IPS-20b (cell line): ENCODE data around the gene RAB40C.

Experiments used
- H3K27ac ChIP-seq: one replicate; pipeline ENCODE4 v1.5.1; 2013; ENCODE audit warnings: low read length
- H3K27me3 ChIP-seq: 2 replicates; pipeline ENCODE4 v1.6.1; 2013; ENCODE audit warnings: mild to moderate bottlenecking, low read length, inconsistent platforms; ENCODE audit not compliant: insufficient read depth
- H3K36me3 ChIP-seq: 2 replicates; pipeline ENCODE4 v1.6.1; 2013; ENCODE audit warnings: low read depth, mild to moderate bottlenecking, inconsistent platforms, low read length, moderate library complexity; ENCODE audit not compliant: insufficient read depth
- H3K4me1 ChIP-seq: 2 replicates; pipeline ENCODE4 v1.6.1; 2013; ENCODE audit warnings: mild to moderate bottlenecking, control low read depth, inconsistent platforms, low read length, moderate library complexity; ENCODE audit not compliant: insufficient read depth
- H3K4me3 ChIP-seq: 2 replicates; pipeline ENCODE4 v1.5.1; 2013; ENCODE audit warnings: mild to moderate bottlenecking, low read length, inconsistent platforms
- H3K9ac ChIP-seq: 2 replicates; pipeline ENCODE4 v1.6.1; 2013; ENCODE audit warnings: low read depth, mild to moderate bottlenecking, inconsistent platforms, low read length, moderate library complexity
- H3K9me3 ChIP-seq: 2 replicates; pipeline ENCODE4 v1.6.1; 2013; ENCODE audit warnings: mild to moderate bottlenecking, low read depth, low read length, inconsistent platforms; ENCODE audit not compliant: insufficient read depth

The RAB40C gene

DNA sequence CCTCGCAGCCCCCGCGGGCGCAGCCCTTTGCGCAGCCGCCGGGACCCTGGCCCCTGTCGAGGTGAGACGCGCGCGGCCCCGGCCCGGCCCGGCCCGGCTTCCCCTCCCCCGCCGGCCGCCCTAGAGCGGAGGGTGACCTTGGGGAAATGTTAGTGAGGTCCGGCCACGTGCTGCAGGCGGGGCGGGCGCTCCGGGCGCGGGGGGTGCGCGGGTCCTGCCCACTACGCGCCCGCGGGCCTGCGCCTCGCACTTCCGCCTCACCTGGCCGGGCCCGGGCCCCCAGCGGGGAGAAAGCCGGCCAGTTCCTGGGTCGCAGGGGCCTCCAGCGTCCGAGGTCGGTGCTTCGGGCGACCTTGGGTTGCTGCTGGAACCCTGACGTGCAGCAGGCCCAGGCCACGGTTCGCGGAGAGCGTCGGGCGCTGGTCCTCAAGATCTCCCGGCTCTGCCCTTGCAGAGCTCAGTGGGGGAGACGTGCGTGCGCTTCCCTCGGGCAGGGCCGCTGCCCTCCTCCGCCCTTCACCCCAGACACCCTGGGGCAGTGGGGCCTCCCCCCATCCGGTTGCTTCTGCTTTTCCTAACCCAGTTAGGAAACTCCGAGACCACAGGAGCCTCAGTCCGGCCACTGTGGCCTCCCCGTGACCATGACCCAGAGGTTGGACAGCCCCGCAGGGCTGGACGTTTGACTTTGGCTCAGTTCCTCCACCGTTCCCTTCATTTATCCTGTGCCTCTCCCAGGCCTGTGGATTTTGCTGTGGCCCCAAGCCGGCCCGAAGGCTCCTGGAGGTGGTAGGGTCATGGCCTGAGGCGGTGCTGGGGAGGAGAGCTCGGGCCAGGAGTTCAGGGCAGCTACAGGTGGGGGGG, 52.6 kb downstream of the RAB40C start:
- Histone ChIP-seq H3K27ac (no peak overlapping the region), H3K36me3 (no peaks in the 10 kb centered on the region), H3K4me3 (peak overlapping the region; percentile 73), H3K9me3 (no peaks in the 10 kb centered on the region), H3K9ac (peak overlapping the region; percentile 69; the same call in 1 of the 2 replicates), H3K27me3 (peaks cover 9% of the 10 kb centered on the region), H3K4me1 (no peaks in the 10 kb centered on the region; the same call in 1 of the 2 replicates)

DNA sequence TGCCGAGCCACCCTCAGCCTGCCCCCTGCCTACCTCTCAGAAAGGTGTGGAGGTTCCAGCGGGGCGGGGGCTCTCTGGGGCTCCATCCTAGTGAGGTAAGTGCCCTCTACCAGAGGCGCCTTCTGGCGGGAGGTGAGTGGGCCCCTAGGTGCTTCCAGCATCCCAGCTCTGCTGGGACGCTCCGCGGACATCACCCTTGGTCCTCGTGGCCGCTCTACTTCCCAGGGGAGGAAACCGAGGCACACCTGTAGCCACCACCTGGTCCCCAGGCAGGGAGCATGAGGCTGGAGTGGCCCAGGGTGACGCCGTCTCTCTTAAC, 53.1 kb downstream of the RAB40C start:
- H3K4me1 ChIP-seq, result no peaks in the 10 kb centered on the region; the same call in 1 of the 2 replicates
- peak overlapping the region; percentile 69; the same call in 1 of the 2 replicates for H3K9ac ChIP-seq
- H3K27ac ChIP-seq, result no peak overlapping the region
- peaks cover 9% of the 10 kb centered on the region for H3K27me3 ChIP-seq
- H3K36me3 ChIP-seq, result no peaks in the 10 kb centered on the region
- peak overlapping the region; percentile 73; the same call in 1 of the 2 replicates for H3K4me3 ChIP-seq
- no peaks in the 10 kb centered on the region for H3K9me3 ChIP-seq

DNA sequence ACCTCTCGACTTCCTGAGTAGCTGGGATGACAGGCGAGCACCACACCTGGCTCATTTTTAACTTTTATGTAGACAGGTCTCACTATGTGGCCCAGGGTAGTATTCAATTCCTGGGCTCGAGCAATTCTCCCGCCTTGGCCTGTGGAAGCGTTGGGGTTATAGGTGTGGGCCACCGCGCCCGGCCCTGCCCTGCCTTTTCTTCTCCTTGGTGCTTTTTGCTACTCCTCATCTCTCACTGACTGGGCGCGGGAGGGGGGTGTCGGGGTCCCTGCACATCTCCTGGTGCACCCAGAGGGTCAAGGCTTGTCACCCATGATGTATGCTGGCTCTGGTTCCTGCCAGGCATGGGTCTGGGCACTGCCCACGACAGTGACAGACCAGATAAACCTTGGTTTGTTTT, 54.7 kb downstream of the RAB40C start:
- Histone ChIP-seq H3K4me3 (no peak overlapping the region), H3K27me3 (peaks cover 9% of the 10 kb centered on the region), H3K4me1 (no peaks in the 10 kb centered on the region; the same call in 1 of the 2 replicates), H3K36me3 (no peaks in the 10 kb centered on the region), H3K27ac (no peak overlapping the region), H3K9me3 (no peaks in the 10 kb centered on the region), H3K9ac (no peak overlapping the region)

DNA sequence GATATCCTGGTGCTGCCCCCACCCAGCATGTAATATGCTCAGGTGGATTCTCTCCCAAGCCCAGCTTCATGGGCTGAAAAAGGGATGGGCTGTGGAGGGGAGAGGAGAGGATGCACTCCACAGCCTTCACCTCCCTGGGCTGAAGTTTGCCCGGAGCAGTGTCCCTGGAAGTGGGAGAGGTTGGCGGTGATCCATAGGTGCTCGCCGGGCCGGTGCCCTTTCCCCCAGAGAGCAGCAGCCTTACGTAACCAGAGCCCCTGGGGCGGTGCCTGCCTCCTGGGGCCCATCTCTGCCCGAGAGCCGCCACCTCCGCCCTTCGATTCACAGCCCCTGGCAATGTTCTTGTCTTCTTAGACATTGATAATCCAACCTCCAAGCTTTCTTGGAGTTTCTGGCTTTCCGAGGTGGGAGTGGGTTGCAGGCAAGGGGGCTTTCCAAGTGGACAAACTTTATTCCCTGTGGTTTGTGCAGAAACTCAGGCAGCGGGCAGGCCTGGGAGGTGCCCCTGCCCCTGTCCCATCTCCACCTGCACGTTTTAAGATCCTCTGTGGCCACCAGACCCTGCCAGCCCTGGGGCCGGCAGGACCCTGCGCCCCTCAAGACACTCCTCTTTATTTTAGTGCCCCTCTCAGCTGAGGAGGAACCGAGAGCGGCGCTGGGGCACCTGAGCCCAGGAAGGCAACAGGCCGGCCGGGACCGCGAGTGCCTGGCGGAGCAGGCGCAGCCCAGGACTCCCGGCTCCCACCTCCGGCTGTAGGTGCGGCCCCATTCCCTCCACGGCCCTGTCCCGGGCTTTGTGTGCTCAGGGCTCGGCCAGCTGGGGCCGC, 56.2 kb downstream of the RAB40C start:
- H3K4me3 ChIP-seq, result no peak overlapping the region
- peaks cover 9% of the 10 kb centered on the region for H3K27me3 ChIP-seq
- H3K4me1 ChIP-seq, result peaks cover 3% of the 10 kb centered on the region; the same call in 1 of the 2 replicates
- H3K9me3 ChIP-seq, result no peaks in the 10 kb centered on the region
- no peak overlapping the region for H3K9ac ChIP-seq
- H3K36me3 ChIP-seq, result no peaks in the 10 kb centered on the region
- no peak overlapping the region for H3K27ac ChIP-seq

DNA sequence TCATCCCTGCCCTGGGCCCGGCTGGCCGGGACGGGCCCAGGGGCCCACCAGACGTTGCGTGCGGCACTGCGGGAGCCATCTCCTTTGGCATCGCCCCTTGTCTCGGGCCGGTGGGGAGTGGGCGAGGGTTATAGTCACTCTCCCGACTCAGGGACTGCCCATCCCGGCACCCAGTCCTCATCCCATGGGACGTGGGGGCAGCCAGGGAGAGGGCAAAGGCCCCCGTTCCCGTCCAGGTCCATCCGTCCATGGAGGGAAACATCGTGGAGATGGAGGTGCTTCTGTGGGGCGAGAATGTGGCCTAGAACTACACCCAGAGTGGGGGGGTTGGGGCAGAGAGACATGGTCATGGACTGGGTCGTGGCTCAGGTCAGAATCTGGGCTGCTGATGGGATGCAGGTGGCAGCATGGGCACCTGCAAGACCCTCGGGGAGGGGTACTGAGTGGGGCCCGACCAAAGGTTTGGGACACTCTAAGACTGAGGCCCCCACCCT, 56.9 kb downstream of the RAB40C start:
- H3K9ac ChIP-seq, result no peak overlapping the region
- H3K36me3 ChIP-seq, result no peaks in the 10 kb centered on the region
- no peaks in the 10 kb centered on the region for H3K9me3 ChIP-seq
- H3K4me1 ChIP-seq, result peaks cover 3% of the 10 kb centered on the region; the same call in 1 of the 2 replicates
- H3K4me3 ChIP-seq, result no peak overlapping the region
- H3K27me3 ChIP-seq, result peaks cover 9% of the 10 kb centered on the region
- H3K27ac ChIP-seq, result no peak overlapping the region

DNA sequence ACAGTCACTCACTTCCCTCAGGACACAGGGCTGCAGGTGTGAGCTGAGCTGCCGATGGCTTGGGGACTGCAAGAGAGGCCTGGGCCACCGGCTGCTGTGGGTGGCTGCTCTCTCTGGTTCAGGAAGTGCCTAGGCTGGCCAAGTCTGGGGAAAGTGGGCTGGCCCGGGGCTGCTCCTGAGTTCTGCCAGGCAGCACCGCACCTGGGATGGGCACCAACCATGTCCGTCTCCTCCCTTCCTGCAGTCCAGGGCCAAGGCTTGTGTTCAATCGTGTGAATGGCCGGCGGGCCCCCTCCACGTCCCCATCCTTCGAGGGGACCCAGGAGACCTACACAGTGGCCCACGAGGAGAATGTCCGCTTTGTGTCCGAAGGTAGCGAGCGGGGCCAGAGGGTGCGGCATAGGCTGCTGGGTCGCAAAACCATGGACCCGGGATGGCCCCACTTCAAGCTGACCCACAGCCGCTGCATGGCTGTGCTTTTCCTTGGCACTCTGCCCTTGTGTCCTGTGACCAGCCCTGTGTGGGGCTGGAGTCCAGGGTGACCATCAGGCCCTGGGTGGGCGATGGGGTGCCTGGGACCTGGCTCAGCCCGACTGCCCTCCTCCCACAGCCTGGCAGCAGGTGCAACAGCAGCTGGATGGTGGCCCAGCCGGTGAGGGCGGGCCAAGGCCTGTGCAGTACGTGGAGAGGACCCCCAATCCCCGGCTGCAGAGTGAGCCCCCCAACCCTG, 57.5 kb downstream of the RAB40C start:
- H3K36me3 ChIP-seq, result no peaks in the 10 kb centered on the region
- peaks cover 3% of the 10 kb centered on the region; the same call in 1 of the 2 replicates for H3K4me1 ChIP-seq
- no peak overlapping the region for H3K9ac ChIP-seq
- peaks cover 9% of the 10 kb centered on the region for H3K27me3 ChIP-seq
- no peak overlapping the region for H3K4me3 ChIP-seq
- H3K27ac ChIP-seq, result no peak overlapping the region
- no peaks in the 10 kb centered on the region for H3K9me3 ChIP-seq

DNA sequence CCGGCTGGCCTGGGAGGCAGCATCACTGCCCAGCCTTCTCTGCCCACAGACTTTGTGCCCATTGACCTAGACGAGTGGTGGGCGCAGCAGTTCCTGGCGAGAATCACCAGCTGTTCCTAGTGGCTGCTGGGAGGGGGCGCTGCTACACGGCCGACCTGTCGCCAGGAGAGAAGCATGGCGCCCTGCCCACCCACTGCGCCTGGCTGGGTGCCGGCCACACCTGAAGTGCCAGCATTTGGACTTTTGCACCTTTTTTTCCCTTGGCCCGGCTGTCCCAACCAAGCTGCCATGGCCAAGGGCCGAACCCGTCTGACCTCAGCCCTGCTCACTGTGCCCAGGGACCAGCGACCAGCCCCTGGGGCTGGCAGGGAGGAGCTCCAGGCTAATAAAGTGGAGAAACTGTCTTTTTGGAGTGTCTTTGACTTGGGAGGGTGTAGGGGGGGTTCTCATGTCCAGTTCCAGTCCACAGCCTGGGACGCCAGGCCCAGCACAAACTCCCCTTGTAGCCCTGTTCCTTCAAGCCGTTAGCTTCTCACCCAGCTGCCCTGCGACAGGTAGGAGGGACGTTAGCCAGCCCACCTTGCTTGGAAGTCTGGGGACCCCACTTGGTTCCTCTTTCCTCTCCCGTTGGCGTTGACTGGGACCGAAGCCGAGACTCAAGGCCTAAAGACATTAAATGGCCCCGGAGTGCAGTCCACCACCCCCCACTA, 58.4 kb downstream of the RAB40C start:
- Histone ChIP-seq H3K4me3 (peak overlapping the region; percentile 71), H3K9me3 (no peaks in the 10 kb centered on the region), H3K27ac (peak overlapping the region; percentile 39), H3K9ac (peak overlapping the region; percentile 71; the same call in 1 of the 2 replicates), H3K4me1 (peaks cover 3% of the 10 kb centered on the region; the same call in 1 of the 2 replicates), H3K27me3 (no peaks in the 10 kb centered on the region; the same call in 1 of the 2 replicates), H3K36me3 (peaks cover under 1% of the 10 kb centered on the region; the same call in 1 of the 2 replicates)

DNA sequence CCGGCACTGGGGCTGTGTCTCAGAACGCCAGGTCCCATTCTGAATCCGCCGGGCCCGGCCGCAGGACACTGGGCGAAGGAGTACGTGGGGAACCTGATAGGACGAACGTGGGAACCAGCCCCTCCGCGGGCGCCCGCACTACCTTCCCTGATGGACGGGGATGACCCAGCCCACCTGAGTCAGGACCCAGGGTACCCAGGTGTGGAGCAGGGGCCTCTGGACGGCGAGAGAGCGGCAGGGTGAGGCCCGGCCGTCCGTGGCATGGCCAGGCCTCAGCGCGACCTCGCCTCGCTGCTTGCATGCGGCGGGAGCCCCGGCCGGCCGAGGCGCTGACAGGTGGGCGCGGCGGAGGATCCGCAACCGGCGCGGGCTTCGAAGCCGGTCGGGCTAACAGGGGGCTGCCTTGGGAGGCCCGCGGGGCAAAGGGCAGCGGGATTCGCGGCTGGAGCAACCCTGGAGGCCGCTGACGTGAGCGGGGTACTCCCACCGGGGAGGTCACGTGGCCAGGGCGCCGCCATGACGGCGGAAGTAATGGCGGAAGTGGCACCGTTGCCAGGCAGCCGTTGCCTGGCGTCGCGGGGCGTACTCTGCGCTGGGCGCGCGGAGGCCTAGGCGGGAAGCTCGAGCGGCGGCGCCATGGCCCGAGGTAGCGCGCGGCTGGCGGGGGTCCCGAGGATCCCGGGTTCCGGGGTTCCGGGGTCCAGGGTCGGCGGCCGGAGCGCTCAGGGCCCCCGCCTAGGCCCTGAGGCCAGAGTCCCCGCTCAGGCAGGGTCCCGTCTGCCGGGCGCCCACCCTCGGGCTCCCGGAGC, 59.1 kb downstream of the RAB40C start, which contains the start of gene WDR90:
Gene WDR90, plus strand, starts transcription at position 585 of the 809 bp plus-strand sequence. Its CDS starts 52 bp downstream, at position 637.
- Histone ChIP-seq H3K9me3 (no peaks in the 10 kb centered on the region), H3K9ac (peak within 1 kb of the TSS; percentile 71; the same call in 1 of the 2 replicates), H3K4me3 (peak within 1 kb of the TSS; percentile 71), H3K27ac (peak within 1 kb of the TSS; percentile 39), H3K36me3 (peaks cover 5% of the 10 kb centered on the region), H3K4me1 (peaks cover 3% of the 10 kb centered on the region; the same call in 1 of the 2 replicates), H3K27me3 (no peaks in the 10 kb centered on the region)

DNA sequence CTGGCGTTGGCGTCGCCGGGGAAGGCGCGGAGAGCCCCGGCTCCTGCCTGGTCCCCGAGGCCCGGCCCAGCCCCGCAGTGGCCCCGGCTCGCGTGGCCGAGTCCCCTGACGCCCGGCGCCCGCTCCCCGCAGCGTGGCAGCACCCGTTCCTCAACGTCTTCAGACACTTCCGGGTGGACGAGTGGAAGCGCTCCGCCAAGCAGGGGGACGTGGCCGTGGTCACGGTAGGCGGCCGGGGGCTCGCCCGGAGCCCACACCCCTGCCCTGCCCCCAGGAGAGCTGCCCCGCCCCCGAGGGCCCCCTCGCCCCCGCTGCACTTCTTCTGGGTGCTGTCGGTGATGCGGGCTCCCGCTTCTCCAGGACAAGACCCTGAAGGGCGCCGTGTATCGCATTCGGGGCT, 59.8 kb downstream of the RAB40C start:
- H3K27ac ChIP-seq, result no peak overlapping the region
- H3K9ac ChIP-seq, result peak overlapping the region; percentile 71; the same call in 1 of the 2 replicates

DNA sequence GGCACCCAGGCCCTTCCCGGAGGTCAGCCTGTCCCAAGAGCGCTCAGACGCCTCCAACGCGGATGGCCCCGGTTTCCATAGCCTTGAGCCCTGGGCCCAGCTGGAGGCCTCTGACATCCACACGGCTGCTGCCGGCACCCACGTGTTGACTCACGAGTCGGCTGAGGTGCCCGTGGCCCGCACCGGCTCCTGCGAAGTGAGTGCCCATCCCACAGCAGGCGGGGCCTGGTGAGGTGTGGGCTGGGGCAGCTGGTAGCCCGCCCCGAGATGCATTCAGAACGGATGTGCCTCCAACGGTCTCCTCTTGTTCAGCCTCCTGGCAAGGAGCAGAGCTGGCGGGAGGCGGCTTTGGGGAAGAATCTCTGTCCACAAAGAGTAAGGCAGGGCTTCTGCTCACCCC, 62.0 kb downstream of the RAB40C start:
- Histone ChIP-seq H3K9me3 (no peaks in the 10 kb centered on the region), H3K27me3 (no peaks in the 10 kb centered on the region), H3K4me3 (no peak overlapping the region), H3K4me1 (peaks cover 3% of the 10 kb centered on the region; the same call in 1 of the 2 replicates), H3K27ac (no peak overlapping the region), H3K9ac (no peak overlapping the region), H3K36me3 (peaks cover 5% of the 10 kb centered on the region)

More for the DNA sequence above, 59.8 kb downstream of the RAB40C start:
- Histone ChIP-seq H3K9me3 (no peaks in the 10 kb centered on the region), H3K4me3 (peak overlapping the region; percentile 71), H3K36me3 (peaks cover 5% of the 10 kb centered on the region), H3K4me1 (peaks cover 3% of the 10 kb centered on the region; the same call in 1 of the 2 replicates), H3K27me3 (no peaks in the 10 kb centered on the region)
